Osteoblast (primary cell): Measurements from ENCODE around the gene B3GALT6. TPM values are rescaled to one million over a fixed set of nuclear protein-coding genes. Genes with fewer than 3 reads are reported as not detected.

Experiments used
- DNase-seq: peaks from one replicate; pipeline ENCODE4 v3.0.0; 2011; ENCODE audit warnings: low spot score, mixed read lengths; ENCODE audit not compliant: insufficient read length; ENCODE audit errors: missing footprints
- H2AFZ ChIP-seq: 2 replicates; pipeline ENCODE4 v1.6.0; 2011; ENCODE audit warnings: mild to moderate bottlenecking, low read length
- H3K27ac ChIP-seq: 2 replicates; pipeline ENCODE4 v1.5.1; 2011; ENCODE audit warnings: mild to moderate bottlenecking, low read depth, low read length, moderate library complexity
- H3K27me3 ChIP-seq: 2 replicates; pipeline ENCODE4 v1.6.0; 2012; ENCODE audit warnings: mild to moderate bottlenecking, control low read depth, inconsistent platforms, low read length, moderate library complexity; ENCODE audit not compliant: insufficient read depth
- H3K36me3 ChIP-seq: 2 replicates; pipeline ENCODE4 v1.5.1; 2011; ENCODE audit warnings: mild to moderate bottlenecking, low read length, control low read depth, moderate library complexity; ENCODE audit not compliant: insufficient read depth
- H3K4me1 ChIP-seq: 2 replicates; pipeline ENCODE4 v1.5.1; 2011; ENCODE audit warnings: mild to moderate bottlenecking, low read length, control low read depth, moderate library complexity; ENCODE audit not compliant: insufficient read depth
- H3K4me2 ChIP-seq: 2 replicates; pipeline ENCODE4 v1.6.0; 2011; ENCODE audit warnings: mild to moderate bottlenecking, low read length; ENCODE audit not compliant: insufficient read depth
- H3K4me3 ChIP-seq: fragments of 200-600 bp; sonication (generic); 3 replicates; pipeline ENCODE4 v1.5.1; 2012; ENCODE audit warnings: mild to moderate bottlenecking, low read length, inconsistent platforms; ENCODE audit not compliant: insufficient read depth
- H3K79me2 ChIP-seq: 2 replicates; pipeline ENCODE4 v1.6.0; 2012; ENCODE audit warnings: mild to moderate bottlenecking, low read length, control low read depth, inconsistent platforms; ENCODE audit not compliant: insufficient read depth
- H3K9me3 ChIP-seq: 2 replicates; pipeline ENCODE4 v1.5.1; 2011; ENCODE audit warnings: low read depth, low read length, control low read depth
- H4K20me1 ChIP-seq: 2 replicates; pipeline ENCODE4 v1.6.0; 2012; ENCODE audit warnings: mild to moderate bottlenecking, low read length, control low read depth; ENCODE audit not compliant: insufficient read depth
- CTCF ChIP-seq: IDR thresholded peaks from 2 replicates; pipeline ENCODE4 v1.5.1; 2011; ENCODE audit warnings: mild to moderate bottlenecking, low read depth, low read length, moderate library complexity; ENCODE audit errors: extremely low read depth
- total RNA-seq: library from RNA; depleted of rRNA; stranded (reverse); fragments of >200 nt; gene quantifications from 2 replicates; pipeline ENCODE4 v1.2.3, GENCODE V29; 2012

B3GALT6 gene
- total RNA-seq, 1 donor = 29.7 TPM

GRCh38 chr1:1217621-1218523, 14.2 kb upstream of the B3GALT6 start:
- H4K20me1 ChIP-seq = peaks cover 10% of the 10 kb centered on the region
- no peak overlapping the region for H2AFZ ChIP-seq
- H3K27ac ChIP-seq = no peak overlapping the region
- peaks cover 21% of the 10 kb centered on the region for H3K36me3 ChIP-seq
- no peak overlapping the region for H3K4me2 ChIP-seq
- no peak for TF ChIP-seq CTCF
- H3K4me3 ChIP-seq = no peak overlapping the region
- no peaks in the 10 kb centered on the region for H3K9me3 ChIP-seq
- peaks cover 1% of the 10 kb centered on the region for H3K79me2 ChIP-seq
- H3K27me3 ChIP-seq = no peaks in the 10 kb centered on the region
- no peaks in the 10 kb centered on the region for H3K4me1 ChIP-seq
- peak; percentile 97 for DNase-seq

- H2AFZ ChIP-seq = no peak overlapping the region
- H3K4me3 ChIP-seq = no peak overlapping the region
- H3K27ac ChIP-seq = no peak overlapping the region
- H3K27me3 ChIP-seq = no peaks in the 10 kb centered on the region
- TF ChIP-seq CTCF = no peak
- no peak for DNase-seq
- no peaks in the 10 kb centered on the region for H3K9me3 ChIP-seq
- H3K4me1 ChIP-seq = no peaks in the 10 kb centered on the region
- H3K4me2 ChIP-seq = no peak overlapping the region
- peaks cover 16% of the 10 kb centered on the region for H4K20me1 ChIP-seq
- peaks cover 4% of the 10 kb centered on the region for H3K79me2 ChIP-seq
- H3K36me3 ChIP-seq = peaks cover 27% of the 10 kb centered on the region
These were observed 13.4 kb upstream of the B3GALT6 start for GRCh38 chr1:1218524-1219200.

- H4K20me1 ChIP-seq = peaks cover 16% of the 10 kb centered on the region
- no peaks in the 10 kb centered on the region for H3K4me1 ChIP-seq
- peaks cover 27% of the 10 kb centered on the region for H3K36me3 ChIP-seq
- TF ChIP-seq CTCF = no peak
- no peak overlapping the region for H3K4me3 ChIP-seq
- no peak overlapping the region for H3K4me2 ChIP-seq
- peaks cover 8% of the 10 kb centered on the region for H3K79me2 ChIP-seq
- H3K27ac ChIP-seq = no peak overlapping the region
- H2AFZ ChIP-seq = no peak overlapping the region
- H3K27me3 ChIP-seq = no peaks in the 10 kb centered on the region
- DNase-seq = no peak
- no peaks in the 10 kb centered on the region for H3K9me3 ChIP-seq
These were observed 12.7 kb upstream of the B3GALT6 start for GRCh38 chr1:1219341-1219740.

- H3K4me2 ChIP-seq = no peak overlapping the region
- H3K9me3 ChIP-seq = no peaks in the 10 kb centered on the region
- peaks cover 17% of the 10 kb centered on the region for H3K79me2 ChIP-seq
- no peaks in the 10 kb centered on the region for H3K4me1 ChIP-seq
- no peaks in the 10 kb centered on the region for H3K27me3 ChIP-seq
- H4K20me1 ChIP-seq = peaks cover 24% of the 10 kb centered on the region
- H3K27ac ChIP-seq = no peak overlapping the region
- H3K36me3 ChIP-seq = peaks cover 27% of the 10 kb centered on the region
- no peak overlapping the region for H3K4me3 ChIP-seq
- H2AFZ ChIP-seq = no peak overlapping the region
- TF ChIP-seq CTCF = no peak
- DNase-seq = no peak
These were observed 11.8 kb upstream of the B3GALT6 start for GRCh38 chr1:1220197-1220596.
